Muscle layer of colon (tissue), 2 donors: ENCODE measurements around the gene USP11.

Experiments
- H3K27ac ChIP-seq: one replicate; pipeline ENCODE4 v1.7.0; 2013; ENCODE audit warnings: low read depth, mild to moderate bottlenecking, low read length, moderate library complexity
- H3K27me3 ChIP-seq, 2 donors: one replicate each; pipeline ENCODE4 v1.7.0; 2013; ENCODE audit warnings: low read length in 2 of 2, mild to moderate bottlenecking in 2 of 2; ENCODE audit not compliant: insufficient read depth in 2 of 2, control insufficient read depth in 1 of 2
- H3K36me3 ChIP-seq: one replicate; pipeline ENCODE4 v1.7.0; 2013; ENCODE audit warnings: mild to moderate bottlenecking, low read length; ENCODE audit not compliant: insufficient read depth
- H3K4me1 ChIP-seq: one replicate; pipeline ENCODE4 v1.7.0; 2013; ENCODE audit warnings: mild to moderate bottlenecking, low read length; ENCODE audit not compliant: insufficient read depth
- H3K4me3 ChIP-seq, 2 donors: one replicate each; pipeline ENCODE4 v1.7.0; 2013; ENCODE audit warnings: low read length in 2 of 2, low read depth in 1 of 2, mild to moderate bottlenecking in 1 of 2, moderate library complexity in 1 of 2
- H3K9ac ChIP-seq: one replicate; pipeline ENCODE4 v1.7.0; 2013; ENCODE audit warnings: low read length
- H3K9me3 ChIP-seq: one replicate; pipeline ENCODE4 v1.7.0; 2013; ENCODE audit warnings: mild to moderate bottlenecking, low read length
- donor health status: abdominal sarcoma.
- donor health status: Adenocarcinoma of cecum.

The USP11 gene

GRCh38 chrX:47218280-47218919 lies 14.4 kb upstream of the USP11 start, which contains the start of gene CDK16:
CDK16 (plus strand) TSS chrX:47218681; CDS start chrX:47223558, 4,877 bp downstream.
- Histone ChIP-seq H3K9me3 (no peaks in the 10 kb centered on the region), H3K36me3 (peaks cover 30% of the 10 kb centered on the region), H3K4me1 (peaks cover 28% of the 10 kb centered on the region), H3K27ac (peak within 1 kb of the TSS; percentile 80), H3K27me3 (peaks cover 0 to 4% of the 10 kb centered on the region in 2 donors), H3K4me3 (peak within 1 kb of the TSS; percentile 82 to 99), H3K9ac (peak within 1 kb of the TSS; percentile 77)

GRCh38 chrX:47218920-47219815 lies 13.6 kb upstream of the USP11 start:
- peaks cover 28% of the 10 kb centered on the region for H3K4me1 ChIP-seq
- peaks cover 0 to 4% of the 10 kb centered on the region in 2 donors for H3K27me3 ChIP-seq
- H3K36me3 ChIP-seq: peaks cover 30% of the 10 kb centered on the region
- H3K9ac ChIP-seq: peak overlapping the region; percentile 45
- peak overlapping the region; percentile 82 to 99 for H3K4me3 ChIP-seq
- H3K9me3 ChIP-seq: no peaks in the 10 kb centered on the region
- H3K27ac ChIP-seq: peak overlapping the region; percentile 80

GRCh38 chrX:47221756-47222155 lies 11.1 kb upstream of the USP11 start:
- H3K27ac ChIP-seq: no peak overlapping the region
- H3K36me3 ChIP-seq: peaks cover 37% of the 10 kb centered on the region
- no peak overlapping the region for H3K4me3 ChIP-seq
- H3K4me1 ChIP-seq: peaks cover 24% of the 10 kb centered on the region
- no peak overlapping the region for H3K9ac ChIP-seq
- peaks cover 0 to 4% of the 10 kb centered on the region in 2 donors for H3K27me3 ChIP-seq
- no peaks in the 10 kb centered on the region for H3K9me3 ChIP-seq

- Histone ChIP-seq H3K9ac (no peak overlapping the region), H3K36me3 (peaks cover 38% of the 10 kb centered on the region), H3K9me3 (no peaks in the 10 kb centered on the region), H3K4me3 (no peak overlapping the region), H3K27me3 (peaks cover 0 to 4% of the 10 kb centered on the region in 2 donors), H3K4me1 (peaks cover 16% of the 10 kb centered on the region), H3K27ac (no peak overlapping the region)
These were observed 10.0 kb upstream of the USP11 start for GRCh38 chrX:47222751-47223350.

GRCh38 chrX:47223476-47224250 lies 9.1 kb upstream of the USP11 start:
- Histone ChIP-seq H3K9me3 (no peaks in the 10 kb centered on the region), H3K27me3 (peaks cover 0 to 4% of the 10 kb centered on the region in 2 donors), H3K4me3 (no peak overlapping the region), H3K27ac (no peak overlapping the region), H3K4me1 (peaks cover 16% of the 10 kb centered on the region), H3K36me3 (peaks cover 44% of the 10 kb centered on the region), H3K9ac (no peak overlapping the region)

GRCh38 chrX:47224266-47224895 lies 8.4 kb upstream of the USP11 start:
- peaks cover 13% of the 10 kb centered on the region for H3K4me1 ChIP-seq

GRCh38 chrX:47224896-47225290 lies 7.9 kb upstream of the USP11 start:
- Histone ChIP-seq H3K36me3 (peaks cover 46% of the 10 kb centered on the region), H3K27me3 (peaks cover 0 to 4% of the 10 kb centered on the region in 2 donors), H3K4me3 (no peak overlapping the region), H3K9me3 (no peaks in the 10 kb centered on the region), H3K27ac (no peak overlapping the region), H3K9ac (no peak overlapping the region), H3K4me1 (peaks cover 8% of the 10 kb centered on the region)

More at GRCh38 chrX:47224266-47224895, 8.4 kb upstream of the USP11 start:
- Histone ChIP-seq H3K4me3 (no peak overlapping the region), H3K27me3 (peaks cover 0 to 4% of the 10 kb centered on the region in 2 donors), H3K9me3 (no peaks in the 10 kb centered on the region), H3K27ac (no peak overlapping the region), H3K9ac (no peak overlapping the region), H3K36me3 (peaks cover 46% of the 10 kb centered on the region)

- Histone ChIP-seq H3K4me1 (no peaks in the 10 kb centered on the region), H3K4me3 (no peak overlapping the region), H3K27me3 (peaks cover 0 to 4% of the 10 kb centered on the region in 2 donors), H3K27ac (no peak overlapping the region), H3K9me3 (no peaks in the 10 kb centered on the region), H3K36me3 (peaks cover 46% of the 10 kb centered on the region), H3K9ac (no peak overlapping the region)
These were observed 6.7 kb upstream of the USP11 start for GRCh38 chrX:47226071-47226470.

- peaks cover 46% of the 10 kb centered on the region for H3K36me3 ChIP-seq
- H3K27ac ChIP-seq: no peak overlapping the region
- no peak overlapping the region for H3K9ac ChIP-seq
- no peak overlapping the region for H3K4me3 ChIP-seq
- peaks cover 0 to 4% of the 10 kb centered on the region in 2 donors for H3K27me3 ChIP-seq
- no peaks in the 10 kb centered on the region for H3K9me3 ChIP-seq
- no peaks in the 10 kb centered on the region for H3K4me1 ChIP-seq
These were observed 6.1 kb upstream of the USP11 start for GRCh38 chrX:47226531-47227333.

- peaks cover 0 to 4% of the 10 kb centered on the region in 2 donors for H3K27me3 ChIP-seq
- no peak overlapping the region for H3K4me3 ChIP-seq
- peaks cover 46% of the 10 kb centered on the region for H3K36me3 ChIP-seq
- no peaks in the 10 kb centered on the region for H3K9me3 ChIP-seq
- no peak overlapping the region for H3K9ac ChIP-seq
- peaks cover 4% of the 10 kb centered on the region for H3K4me1 ChIP-seq
- H3K27ac ChIP-seq: no peak overlapping the region
These were observed 5.5 kb upstream of the USP11 start for GRCh38 chrX:47227334-47227583.
